NT2/D1 (cell line): ENCODE data around the gene KCNH1.

Experiments
- DNase-seq: peaks from one replicate; pipeline ENCODE4 v3.0.0-alpha.2; 2011; ENCODE audit warnings: low read depth, low spot score
- H3K27me3 ChIP-seq: 2 replicates; pipeline ENCODE4 v1.6.0; 2011; ENCODE audit warnings: mild to moderate bottlenecking; ENCODE audit not compliant: insufficient read length, insufficient read depth
- H3K36me3 ChIP-seq: 2 replicates; pipeline ENCODE4 v1.6.1; 2011; ENCODE audit warnings: mild to moderate bottlenecking, low read length, mixed read lengths; ENCODE audit not compliant: insufficient read depth, insufficient read length
- H3K4me1 ChIP-seq: 2 replicates; pipeline ENCODE4 v1.5.1; 2011; ENCODE audit not compliant: insufficient read depth, insufficient read length
- H3K4me3 ChIP-seq: 2 replicates; pipeline ENCODE4 v1.5.1; 2011; ENCODE audit warnings: low read depth; ENCODE audit not compliant: insufficient read length
- H3K9ac ChIP-seq: 2 replicates; pipeline ENCODE4 v1.6.0; 2011; ENCODE audit warnings: low read depth; ENCODE audit not compliant: insufficient read length
- H3K9me3 ChIP-seq: 2 replicates; pipeline ENCODE4 v1.5.1; 2011; ENCODE audit warnings: mild to moderate bottlenecking, low read length; ENCODE audit not compliant: insufficient read depth
- SUZ12 ChIP-seq: IDR thresholded peaks from 2 replicates; pipeline ENCODE4 v1.6.1; 2011; ENCODE audit not compliant: insufficient read length, insufficient read depth; ENCODE audit errors: extremely low read depth
- YY1 ChIP-seq: IDR thresholded peaks from 2 replicates; pipeline ENCODE4 v1.6.1; 2011; ENCODE audit not compliant: insufficient read length, insufficient read depth
- ZNF274 ChIP-seq: IDR thresholded peaks from 2 replicates; pipeline ENCODE4 v1.6.1; 2011; ENCODE audit warnings: mild to moderate bottlenecking, low read depth, low read length

KCNH1 gene

GRCh38 chr1:210754878-210755665 lies 378.9 kb downstream of the KCNH1 start:
- Histone ChIP-seq H3K4me1 (peaks cover 10% of the 10 kb centered on the region), H3K36me3 (no peaks in the 10 kb centered on the region), H3K4me3 (no peak overlapping the region), H3K9ac (no peak overlapping the region), H3K27me3 (no peaks in the 10 kb centered on the region), H3K9me3 (no peaks in the 10 kb centered on the region)
- peak; percentile 8 for DNase-seq
- TF ChIP-seq ZNF274 (no peak), YY1 (no peak), SUZ12 (no peak)

GRCh38 chr1:210751911-210752310 lies 382.0 kb downstream of the KCNH1 start:
- DNase-seq = no peak
- Histone ChIP-seq H3K36me3 (no peaks in the 10 kb centered on the region), H3K4me3 (no peak overlapping the region), H3K9me3 (no peaks in the 10 kb centered on the region), H3K9ac (no peak overlapping the region), H3K4me1 (peaks cover 4% of the 10 kb centered on the region), H3K27me3 (no peaks in the 10 kb centered on the region)
- TF ChIP-seq YY1 (no peak), SUZ12 (no peak), ZNF274 (no peak)

DNA sequence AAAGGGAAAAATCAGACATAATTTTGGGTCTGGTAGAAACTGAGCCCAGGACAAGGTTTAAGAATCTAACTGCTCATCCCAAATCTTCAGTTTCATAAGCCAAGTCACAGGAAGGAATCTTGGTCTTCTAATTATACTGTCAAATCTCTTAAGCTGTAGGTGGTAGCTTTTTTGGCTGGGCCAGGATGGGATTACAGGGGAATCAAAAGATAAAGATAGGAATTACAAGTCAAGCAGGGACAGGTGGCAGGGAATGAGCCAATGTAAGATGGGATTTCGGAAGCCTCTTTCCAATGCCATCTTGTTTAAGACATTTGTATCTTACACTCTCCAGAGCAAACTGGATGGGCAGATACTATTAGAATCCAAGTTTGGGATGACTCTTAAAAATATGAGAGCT lies 383.5 kb downstream of the KCNH1 start:
- TF ChIP-seq SUZ12 = no peak
- TF ChIP-seq YY1 = no peak
- TF ChIP-seq ZNF274 = no peak
- H3K4me3 ChIP-seq = no peak overlapping the region
- DNase-seq = no peak
- no peaks in the 10 kb centered on the region for H3K9me3 ChIP-seq
- peaks cover 4% of the 10 kb centered on the region for H3K4me1 ChIP-seq
- no peak overlapping the region for H3K9ac ChIP-seq
- no peaks in the 10 kb centered on the region for H3K36me3 ChIP-seq
- no peaks in the 10 kb centered on the region for H3K27me3 ChIP-seq

GRCh38 chr1:210748796-210749195 lies 385.2 kb downstream of the KCNH1 start:
- Histone ChIP-seq H3K9me3 (no peaks in the 10 kb centered on the region), H3K36me3 (no peaks in the 10 kb centered on the region), H3K9ac (no peak overlapping the region), H3K27me3 (no peaks in the 10 kb centered on the region), H3K4me3 (no peak overlapping the region), H3K4me1 (no peaks in the 10 kb centered on the region)
- TF ChIP-seq SUZ12 (no peak), YY1 (no peak), ZNF274 (no peak)
- DNase-seq = no peak

DNA sequence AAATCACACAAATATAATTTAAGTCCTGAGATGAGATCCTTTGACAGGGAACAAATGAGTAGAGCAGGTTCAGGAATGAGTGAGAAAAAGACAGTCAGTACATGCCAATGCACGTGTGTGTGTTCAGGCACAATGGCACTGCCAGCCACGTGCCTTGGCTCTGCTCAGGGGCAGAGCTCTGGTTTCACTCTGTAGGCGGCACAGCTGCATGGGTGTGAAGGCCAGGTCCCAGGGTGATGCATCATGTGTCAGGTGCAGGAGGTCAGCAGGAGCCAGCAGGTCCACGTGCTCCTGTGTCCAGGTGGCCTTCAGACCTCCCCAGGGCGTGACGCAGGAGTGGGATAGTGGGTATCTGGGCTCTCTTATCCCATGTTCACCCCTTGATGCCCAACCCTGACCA lies 386.1 kb downstream of the KCNH1 start:
- Histone ChIP-seq H3K9ac (no peak overlapping the region), H3K36me3 (no peaks in the 10 kb centered on the region), H3K4me3 (no peak overlapping the region), H3K9me3 (no peaks in the 10 kb centered on the region), H3K4me1 (no peaks in the 10 kb centered on the region), H3K27me3 (no peaks in the 10 kb centered on the region)
- DNase-seq = no peak
- TF ChIP-seq ZNF274 = no peak
- no peak for TF ChIP-seq SUZ12
- TF ChIP-seq YY1 = no peak

DNA sequence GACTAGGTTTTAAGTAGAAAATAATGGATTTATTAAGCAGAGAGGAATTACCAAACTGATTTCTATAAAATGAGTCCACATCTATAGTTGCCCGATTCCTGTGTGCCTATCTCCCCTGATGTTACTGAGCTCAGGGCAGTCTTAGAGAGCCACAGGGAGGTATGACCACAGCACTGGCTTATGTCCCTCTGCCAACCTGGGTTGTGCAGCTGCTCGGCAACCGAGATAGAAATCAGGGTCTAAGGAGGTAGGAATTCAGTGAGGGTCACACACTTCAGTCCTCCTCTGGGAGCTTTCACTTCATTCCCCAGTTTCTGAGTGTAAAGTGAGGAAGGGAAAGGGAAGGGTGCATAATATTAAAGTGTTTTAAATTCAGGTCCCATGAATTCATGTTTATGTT lies 386.8 kb downstream of the KCNH1 start:
- Histone ChIP-seq H3K9ac (no peak overlapping the region), H3K4me3 (no peak overlapping the region), H3K27me3 (no peaks in the 10 kb centered on the region), H3K9me3 (no peaks in the 10 kb centered on the region), H3K36me3 (no peaks in the 10 kb centered on the region), H3K4me1 (no peaks in the 10 kb centered on the region)
- no peak for TF ChIP-seq ZNF274
- TF ChIP-seq SUZ12 = no peak
- TF ChIP-seq YY1 = no peak
- DNase-seq = no peak

GRCh38 chr1:210746024-210746731 lies 387.8 kb downstream of the KCNH1 start:
- Histone ChIP-seq H3K9me3 (no peaks in the 10 kb centered on the region), H3K9ac (no peak overlapping the region), H3K27me3 (no peaks in the 10 kb centered on the region), H3K4me1 (no peaks in the 10 kb centered on the region), H3K4me3 (no peak overlapping the region), H3K36me3 (no peaks in the 10 kb centered on the region)
- DNase-seq = no peak
- TF ChIP-seq ZNF274 (no peak), YY1 (no peak), SUZ12 (no peak)
